Body of pancreas (tissue), 4 donors: Measurements from ENCODE around the gene TSPO2. TPM values are rescaled to one million over a fixed set of nuclear protein-coding genes. Genes with fewer than 3 reads are reported as not detected.
A peak's percentile ranks its signal among the peaks of the same experiment; 100 is the strongest.

Experiments used
- ATAC-seq: fragments of 150-250 bp; one replicate; pipeline ENCODE4 v1.9.1; 2016
- DNase-seq, 4 donors: peaks; one replicate each; pipeline ENCODE4 v3.0.0-alpha.2; 2019
- H3K27ac ChIP-seq, 4 donors: fragments of 200-600 bp; sonication (generic); 1 replicate in 3 of 4; 2 replicates in 1 of 4; pipeline versions ENCODE4 v1.5.1 to v1.6.1; 2016 to 2019; ENCODE audit warnings: mild to moderate bottlenecking in 1 of 4, mixed read lengths in 1 of 4, moderate library complexity in 1 of 4
- H3K27me3 ChIP-seq, 2 donors: fragments of 200-600 bp; sonication (generic); one replicate each; pipeline ENCODE4 v1.6.0; 2016; ENCODE audit warnings: mild to moderate bottlenecking in 1 of 2
- H3K36me3 ChIP-seq, 2 donors: fragments of 200-600 bp; sonication (generic); replicated peaks in 1 of 2; 2 replicates each; pipeline ENCODE4 v1.5.1; 2016; ENCODE audit warnings: low read depth in 2 of 2; ENCODE audit not compliant: insufficient read depth in 1 of 2
- H3K4me1 ChIP-seq: fragments of 200-600 bp; sonication (generic); one replicate; pipeline ENCODE4 v1.6.0; 2016
- H3K4me3 ChIP-seq, 2 donors: fragments of 200-600 bp; sonication (generic); 1 replicate in 1 of 2; 2 replicates in 1 of 2; pipeline ENCODE4 v1.5.1; 2016 to 2019
- H3K9me3 ChIP-seq, 3 donors: fragments of 200-600 bp; sonication (generic); 1 replicate in 2 of 3; 2 replicates in 1 of 3; pipeline ENCODE4 v1.5.1; 2016
- CTCF ChIP-seq, 7 experiments: fragments of 450-650 bp in 4 of 7; fragments of 200-600 bp in 3 of 7; sonication (generic) in 3 of 7; IDR thresholded peaks; one replicate each; pipeline ENCODE4 v1.5.1; 2016 to 2019; ENCODE audit warnings: antibody characterized with exemption in 7 of 7
- POLR2A ChIP-seq, 3 donors: fragments of 450-650 bp; IDR thresholded peaks; one replicate each; pipeline ENCODE4 v1.6.1; 2016; ENCODE audit warnings: antibody characterized with exemption in 3 of 3, mild to moderate bottlenecking in 2 of 3
- WGBS, 2 donors: methylation state at CpG; one replicate each; pipeline ENCODE4 v1.1.5; 2017; 5-methylcytosine and 5-hydroxymethylcytosine counted together
- intact Hi-C: fragments of 100-400 bp; cut with DNase I; formaldehyde crosslinking; loops from one replicate; pipeline ENCODE4 v1.15.1; 2023
- total RNA-seq, 2 donors: library from RNA; depleted of rRNA; stranded (reverse); fragments of >200 nt; gene quantifications; one replicate each; pipeline ENCODE4 v1.1.0, GENCODE V29; 2016

The TSPO2 gene
- total RNA-seq, 2 donors from 2014 or later: not detected

- intact Hi-C loops: no loop called here
- TF ChIP-seq POLR2A (IDR thresholded peaks at IDR 0.05) (no peak), CTCF (IDR thresholded peaks at IDR 0.05) (no peak)
- ATAC-seq (peak; percentile 17), DNase-seq (no peak)
- Histone ChIP-seq H3K4me3 (no peak overlapping the region), H3K9me3 (no peaks in the 10 kb centered on the region), H3K36me3 (no peaks in the 10 kb centered on the region), H3K27ac (peak overlapping the region; percentile 32 to 68 (median 54)), H3K27me3 (no peaks in the 10 kb centered on the region), H3K4me1 (peaks cover 60% of the 10 kb centered on the region)
- 28 to 35% methylated on average over 5 of the region's 5 CpGs for WGBS, 2 donors
These were observed 3.4 kb downstream of the TSPO2 start for GRCh38 chr6:41045664-41046063.

- Histone ChIP-seq H3K36me3 (no peaks in the 10 kb centered on the region), H3K4me3 (no peak overlapping the region), H3K9me3 (no peaks in the 10 kb centered on the region), H3K4me1 (peaks cover 58% of the 10 kb centered on the region), H3K27ac (peak overlapping the region in 3 of 4 donors; percentile 51 to 68 (median 58)), H3K27me3 (no peaks in the 10 kb centered on the region)
- 31 to 33% methylated on average over 1 of the region's 1 CpG for WGBS, 2 donors
- no peak for DNase-seq
- TF ChIP-seq POLR2A (IDR thresholded peaks at IDR 0.05) (no peak), CTCF (IDR thresholded peaks at IDR 0.05) (no peak)
- peak; percentile 16 for ATAC-seq
- intact Hi-C loops: no loop called here
These were observed 3.8 kb downstream of the TSPO2 start for GRCh38 chr6:41046084-41046483.

GRCh38 chr6:41047306-41047705 lies 5.0 kb downstream of the TSPO2 start:
- no peak for ATAC-seq
- intact Hi-C loops: no loop called here
- H3K4me1 ChIP-seq: peaks cover 50% of the 10 kb centered on the region
- peak overlapping the region in 1 of 4 donors; percentile 43 for H3K27ac ChIP-seq
- DNase-seq: no peak
- no peaks in the 10 kb centered on the region for H3K27me3 ChIP-seq
- H3K9me3 ChIP-seq: no peaks in the 10 kb centered on the region
- no peaks in the 10 kb centered on the region for H3K36me3 ChIP-seq
- WGBS, 2 donors: 94 to 100% methylated on average over 2 of the region's 2 CpGs
- TF ChIP-seq CTCF (IDR thresholded peaks at IDR 0.05) (no peak), POLR2A (IDR thresholded peaks at IDR 0.05) (no peak)
- H3K4me3 ChIP-seq: no peak overlapping the region

GRCh38 chr6:41047745-41048732 lies 5.8 kb downstream of the TSPO2 start:
- no peaks in the 10 kb centered on the region for H3K36me3 ChIP-seq
- 77 to 83% methylated on average over 8 to 9 of the region's 9 CpGs for WGBS, 2 donors
- no peak for DNase-seq
- no peak for ATAC-seq
- intact Hi-C loops: no loop called here
- H3K9me3 ChIP-seq: no peaks in the 10 kb centered on the region
- peak overlapping the region in 2 of 4 donors; percentile 43 to 45 for H3K27ac ChIP-seq
- no peak for TF ChIP-seq CTCF (IDR thresholded peaks at IDR 0.05)
- no peak for TF ChIP-seq POLR2A (IDR thresholded peaks at IDR 0.05)
- H3K27me3 ChIP-seq: no peaks in the 10 kb centered on the region
- H3K4me3 ChIP-seq: no peak overlapping the region
- peaks cover 51% of the 10 kb centered on the region for H3K4me1 ChIP-seq
